ENCODE data around the gene CUL7. TPM values are rescaled to one million over a fixed set of nuclear protein-coding genes. Genes with fewer than 3 reads are reported as not detected.

The CUL7 gene
- total and polyA plus RNA-seq, 9 of the 15 experiments (the other 6 are each of a cell fraction or from before 2014, with no cell fraction given): 0.44 to 20.1 (median 8.6) TPM

DNA sequence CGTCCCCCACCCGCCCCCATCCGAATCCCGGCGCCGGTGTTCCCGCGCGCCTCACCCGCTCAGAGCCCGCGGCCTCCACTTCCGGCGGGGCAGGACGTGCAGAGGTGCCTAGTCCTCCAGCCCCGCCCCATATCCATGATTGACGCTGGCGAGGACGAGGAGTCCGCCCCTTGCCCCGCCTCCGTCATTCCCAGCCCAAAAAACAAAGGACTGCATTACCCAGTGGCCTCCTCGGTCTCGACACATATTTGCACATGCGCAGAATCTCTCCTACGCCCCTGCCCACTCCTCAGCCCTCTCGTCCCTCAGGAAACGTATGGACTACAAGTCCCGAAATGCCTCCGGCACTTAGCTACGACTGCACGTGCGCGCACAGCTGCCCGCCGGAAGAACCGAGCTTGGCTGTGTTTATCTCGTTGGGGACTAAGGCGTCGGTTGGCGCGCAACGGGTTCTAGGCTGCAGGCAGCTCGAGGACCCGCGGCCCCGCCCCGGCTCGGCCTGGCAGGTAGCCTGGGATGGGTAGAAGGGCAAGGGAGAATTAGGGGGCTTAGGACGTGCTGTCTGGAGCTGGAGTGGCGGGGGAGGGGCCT lies 39.7 kb downstream of the CUL7 start, which contains the start of the genes KLHDC3 and MEA1 (continued):
- TF ChIP-seq, protein P1, sequence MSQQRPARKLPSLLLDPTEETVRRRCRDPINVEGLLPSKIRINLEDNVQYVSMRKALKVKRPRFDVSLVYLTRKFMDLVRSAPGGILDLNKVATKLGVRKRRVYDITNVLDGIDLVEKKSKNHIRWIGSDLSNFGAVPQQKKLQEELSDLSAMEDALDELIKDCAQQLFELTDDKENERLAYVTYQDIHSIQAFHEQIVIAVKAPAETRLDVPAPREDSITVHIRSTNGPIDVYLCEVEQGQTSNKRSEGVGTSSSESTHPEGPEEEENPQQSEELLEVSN (IDR thresholded peaks at IDR 0.05; ENCODE audit: borderline replicate concordance in 1 of 2, extremely low read depth in 1 of 2, insufficient read depth in 1 of 2, insufficient read length in 1 of 2, low read depth in 1 of 2, low read length in 1 of 2, poor library complexity in 1 of 2, severe bottlenecking in 1 of 2): peak; percentile 46 to 83
- peak; percentile 72 for TF ChIP-seq JUND (IDR thresholded peaks at IDR 0.05; ENCODE audit: borderline replicate concordance, low read depth, low read length)
- TF ChIP-seq JUND (tag; IDR thresholded peaks at IDR 0.05; ENCODE audit: borderline replicate concordance, low read depth, low read length): peak; percentile 58; the same call in 1 of the 3 replicates
- peak; percentile 93; the same call in 1 of the 2 replicates for TF ChIP-seq FOXP1 (CRISPR knock-in tag; IDR thresholded peaks at IDR 0.05)
- no peak for TF ChIP-seq ZNF785 (CRISPR knock-in tag; IDR thresholded peaks at IDR 0.05)
- peak; percentile 42 for TF ChIP-seq PCBP1 (IDR thresholded peaks at IDR 0.05; ENCODE audit: low read depth, low read length, poor library complexity, severe bottlenecking)
- peak; percentile 58 for TF ChIP-seq KDM5B (IDR thresholded peaks at IDR 0.05; ENCODE audit: insufficient replicate concordance, low read depth, low read length)
- peak; percentile 96 for TF ChIP-seq MXI1 (IDR thresholded peaks at IDR 0.05; ENCODE audit: low read depth, low read length)
- no peak for TF ChIP-seq NR2C1 (IDR thresholded peaks at IDR 0.05)
- TF ChIP-seq NR2C1 (tag; IDR thresholded peaks at IDR 0.05): peak; percentile 62; the same call in 1 of the 2 replicates
- peak; percentile 17 for TF ChIP-seq SMAD1 (IDR thresholded peaks at IDR 0.05; ENCODE audit: low read depth, low read length, partially characterized antibody)
- TF ChIP-seq, protein P2, sequence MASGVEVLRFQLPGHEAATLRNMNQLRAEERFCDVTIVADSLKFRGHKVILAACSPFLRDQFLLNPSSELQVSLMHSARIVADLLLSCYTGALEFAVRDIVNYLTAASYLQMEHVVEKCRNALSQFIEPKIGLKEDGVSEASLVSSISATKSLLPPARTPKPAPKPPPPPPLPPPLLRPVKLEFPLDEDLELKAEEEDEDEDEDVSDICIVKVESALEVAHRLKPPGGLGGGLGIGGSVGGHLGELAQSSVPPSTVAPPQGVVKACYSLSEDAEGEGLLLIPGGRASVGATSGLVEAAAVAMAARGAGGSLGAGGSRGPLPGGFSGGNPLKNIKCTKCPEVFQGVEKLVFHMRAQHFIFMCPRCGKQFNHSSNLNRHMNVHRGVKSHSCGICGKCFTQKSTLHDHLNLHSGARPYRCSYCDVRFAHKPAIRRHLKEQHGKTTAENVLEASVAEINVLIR (CRISPR knock-in tag; IDR thresholded peaks at IDR 0.05): peak; percentile 67
- TF ChIP-seq, protein P3, sequence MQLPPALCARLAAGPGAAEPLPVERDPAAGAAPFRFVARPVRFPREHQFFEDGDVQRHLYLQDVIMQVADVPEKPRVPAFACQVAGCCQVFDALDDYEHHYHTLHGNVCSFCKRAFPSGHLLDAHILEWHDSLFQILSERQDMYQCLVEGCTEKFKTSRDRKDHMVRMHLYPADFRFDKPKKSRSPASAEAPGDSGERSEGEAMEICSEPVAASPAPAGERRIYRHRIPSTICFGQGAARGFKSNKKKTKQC (CRISPR knock-in tag; IDR thresholded peaks at IDR 0.05): 0 out of 2 replicates have a peak, but pooled peaks have one; percentile 14
- TF ChIP-seq ZSCAN32 (CRISPR knock-in tag; IDR thresholded peaks at IDR 0.05): no peak
- TF ChIP-seq TEAD4 (IDR thresholded peaks at IDR 0.05; ENCODE audit: low read length): peak; percentile 35; the same call in 1 of the 2 replicates
- TF ChIP-seq TEAD4 (CRISPR knock-in tag; IDR thresholded peaks at IDR 0.05; ENCODE audit: borderline replicate concordance): no peak
- peak; percentile 71 for TF ChIP-seq TBP (optimal IDR thresholded peaks at IDR 0.05; ENCODE audit: low read depth, low read length)
- TF ChIP-seq, protein P4, sequence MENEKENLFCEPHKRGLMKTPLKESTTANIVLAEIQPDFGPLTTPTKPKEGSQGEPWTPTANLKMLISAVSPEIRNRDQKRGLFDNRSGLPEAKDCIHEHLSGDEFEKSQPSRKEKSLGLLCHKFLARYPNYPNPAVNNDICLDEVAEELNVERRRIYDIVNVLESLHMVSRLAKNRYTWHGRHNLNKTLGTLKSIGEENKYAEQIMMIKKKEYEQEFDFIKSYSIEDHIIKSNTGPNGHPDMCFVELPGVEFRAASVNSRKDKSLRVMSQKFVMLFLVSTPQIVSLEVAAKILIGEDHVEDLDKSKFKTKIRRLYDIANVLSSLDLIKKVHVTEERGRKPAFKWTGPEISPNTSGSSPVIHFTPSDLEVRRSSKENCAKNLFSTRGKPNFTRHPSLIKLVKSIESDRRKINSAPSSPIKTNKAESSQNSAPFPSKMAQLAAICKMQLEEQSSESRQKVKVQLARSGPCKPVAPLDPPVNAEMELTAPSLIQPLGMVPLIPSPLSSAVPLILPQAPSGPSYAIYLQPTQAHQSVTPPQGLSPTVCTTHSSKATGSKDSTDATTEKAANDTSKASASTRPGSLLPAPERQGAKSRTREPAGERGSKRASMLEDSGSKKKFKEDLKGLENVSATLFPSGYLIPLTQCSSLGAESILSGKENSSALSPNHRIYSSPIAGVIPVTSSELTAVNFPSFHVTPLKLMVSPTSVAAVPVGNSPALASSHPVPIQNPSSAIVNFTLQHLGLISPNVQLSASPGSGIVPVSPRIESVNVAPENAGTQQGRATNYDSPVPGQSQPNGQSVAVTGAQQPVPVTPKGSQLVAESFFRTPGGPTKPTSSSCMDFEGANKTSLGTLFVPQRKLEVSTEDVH (IDR thresholded peaks at IDR 0.05; ENCODE audit: low read depth, partially characterized antibody): peak; percentile 87
- TF ChIP-seq POU5F1 (IDR thresholded peaks at IDR 0.05; ENCODE audit: borderline replicate concordance, low read depth, low read length, partially characterized antibody): peak; percentile 61
- TF ChIP-seq CEBPG (CRISPR knock-in tag; IDR thresholded peaks at IDR 0.05): no peak
- no peak for TF ChIP-seq CEBPG (tag; conservative IDR thresholded peaks at IDR 0.05 in 1 of 2, IDR thresholded peaks at IDR 0.05 in 1 of 2)
